Thoracic aorta endothelial cell (primary cell): ENCODE results near the gene DEDD. TPM values are rescaled to one million over a fixed set of nuclear protein-coding genes. Genes with fewer than 3 reads are reported as not detected.

ENCODE experiments used
- small RNA-seq: library from RNA; depleted of rRNA; stranded (forward); fragments of <200 nt; gene quantifications from one replicate; pipeline ENCODE3, GENCODE V24; 2012
- total RNA-seq: library from RNA; depleted of rRNA; stranded (reverse); fragments of >200 nt; gene quantifications from 2 replicates; pipeline ENCODE4 v1.2.3, GENCODE V29; 2012

The DEDD gene, protein sequence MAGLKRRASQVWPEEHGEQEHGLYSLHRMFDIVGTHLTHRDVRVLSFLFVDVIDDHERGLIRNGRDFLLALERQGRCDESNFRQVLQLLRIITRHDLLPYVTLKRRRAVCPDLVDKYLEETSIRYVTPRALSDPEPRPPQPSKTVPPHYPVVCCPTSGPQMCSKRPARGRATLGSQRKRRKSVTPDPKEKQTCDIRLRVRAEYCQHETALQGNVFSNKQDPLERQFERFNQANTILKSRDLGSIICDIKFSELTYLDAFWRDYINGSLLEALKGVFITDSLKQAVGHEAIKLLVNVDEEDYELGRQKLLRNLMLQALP
- 28.6 and 31.4 TPM in 2 replicates for total RNA-seq

DNA sequence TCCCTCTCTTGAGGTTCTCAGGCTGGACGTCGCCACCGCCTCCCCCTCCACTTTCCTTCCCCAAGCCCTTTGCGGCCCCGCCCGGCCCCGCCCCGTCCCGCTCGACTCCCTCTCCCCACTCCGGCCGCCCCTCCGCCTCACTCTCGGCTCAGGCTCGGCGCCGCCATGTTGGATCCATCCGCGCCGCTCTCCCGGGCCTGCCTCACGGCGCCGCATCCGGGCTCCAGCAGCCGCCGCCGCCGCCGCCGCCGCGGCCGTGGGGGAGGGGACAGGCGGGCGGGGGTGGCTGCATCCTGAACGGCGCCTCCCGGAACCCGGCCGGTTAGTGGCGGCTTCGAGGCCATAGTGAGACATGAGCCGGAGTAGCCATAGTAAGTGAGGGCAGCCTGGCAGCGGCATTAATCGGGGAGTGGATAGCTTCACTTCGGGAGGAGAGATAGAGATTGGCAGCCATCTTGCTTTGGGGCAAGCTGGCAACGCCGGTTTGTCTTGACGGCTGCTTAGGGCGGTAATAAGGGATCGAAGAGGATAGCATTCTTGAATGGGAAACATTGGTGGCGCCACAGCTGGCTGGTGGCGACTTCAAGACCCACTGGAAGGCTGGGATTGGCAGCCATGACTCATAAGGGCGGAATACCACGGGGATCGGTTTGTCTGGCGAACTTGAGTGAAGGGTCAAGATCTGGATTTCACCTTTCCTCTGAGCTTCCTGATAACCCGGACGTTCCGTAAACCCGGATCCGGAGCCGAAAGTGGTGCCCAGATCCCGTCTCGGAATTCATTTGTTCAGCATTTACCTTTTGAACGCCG lies at the start of gene DEDD:
TSS of gene DEDD (minus strand) at position 258 of the 810 bp plus-strand sequence. CDS start 8,205 bp downstream, outside the sequence.

DNA sequence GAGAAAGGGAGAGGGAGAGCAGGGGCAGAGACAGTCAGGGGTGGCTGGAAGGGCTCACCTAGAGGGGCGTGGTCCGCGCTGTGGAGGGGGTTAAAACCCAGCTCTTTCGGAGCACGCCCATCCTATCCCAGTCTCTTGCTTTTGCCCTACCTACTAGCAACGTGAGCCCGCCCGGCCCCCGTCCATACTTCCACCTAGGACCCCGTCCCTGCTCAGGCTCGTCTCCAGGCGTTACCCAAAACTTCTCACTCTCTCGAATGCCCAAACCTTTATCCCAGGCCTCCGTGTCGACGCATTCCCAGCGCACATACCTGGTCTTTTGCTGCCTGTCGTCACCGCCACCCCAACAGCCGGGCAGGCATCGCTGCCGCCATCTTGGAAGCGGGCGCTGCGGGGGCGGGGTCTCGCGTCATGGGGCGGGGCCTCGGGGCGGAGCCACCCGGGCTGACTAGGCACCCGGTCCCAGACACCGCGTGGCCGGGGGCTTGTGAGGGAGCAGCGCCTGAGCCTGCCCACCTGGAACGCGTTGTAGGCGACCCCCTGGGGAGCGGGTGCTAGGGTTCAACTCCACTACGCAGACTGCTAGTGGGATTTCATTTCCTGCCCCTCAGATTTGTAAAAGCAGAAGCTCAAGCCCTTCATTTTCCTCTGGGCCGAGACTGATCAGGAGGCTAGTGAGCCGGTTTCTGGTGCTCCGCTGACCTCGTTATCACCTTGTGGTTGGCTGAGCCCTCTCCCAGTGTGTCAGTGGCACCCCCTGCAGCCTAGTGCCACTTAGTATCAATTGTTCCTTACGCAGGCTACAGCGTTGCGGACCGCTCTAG lies 44.9 kb upstream of the DEDD start, which contains the start of gene B4GALT3:
TSS of gene B4GALT3 (minus strand) at position 396 of the 824 bp plus-strand sequence. CDS start 1,447 bp downstream, outside the sequence.

DNA sequence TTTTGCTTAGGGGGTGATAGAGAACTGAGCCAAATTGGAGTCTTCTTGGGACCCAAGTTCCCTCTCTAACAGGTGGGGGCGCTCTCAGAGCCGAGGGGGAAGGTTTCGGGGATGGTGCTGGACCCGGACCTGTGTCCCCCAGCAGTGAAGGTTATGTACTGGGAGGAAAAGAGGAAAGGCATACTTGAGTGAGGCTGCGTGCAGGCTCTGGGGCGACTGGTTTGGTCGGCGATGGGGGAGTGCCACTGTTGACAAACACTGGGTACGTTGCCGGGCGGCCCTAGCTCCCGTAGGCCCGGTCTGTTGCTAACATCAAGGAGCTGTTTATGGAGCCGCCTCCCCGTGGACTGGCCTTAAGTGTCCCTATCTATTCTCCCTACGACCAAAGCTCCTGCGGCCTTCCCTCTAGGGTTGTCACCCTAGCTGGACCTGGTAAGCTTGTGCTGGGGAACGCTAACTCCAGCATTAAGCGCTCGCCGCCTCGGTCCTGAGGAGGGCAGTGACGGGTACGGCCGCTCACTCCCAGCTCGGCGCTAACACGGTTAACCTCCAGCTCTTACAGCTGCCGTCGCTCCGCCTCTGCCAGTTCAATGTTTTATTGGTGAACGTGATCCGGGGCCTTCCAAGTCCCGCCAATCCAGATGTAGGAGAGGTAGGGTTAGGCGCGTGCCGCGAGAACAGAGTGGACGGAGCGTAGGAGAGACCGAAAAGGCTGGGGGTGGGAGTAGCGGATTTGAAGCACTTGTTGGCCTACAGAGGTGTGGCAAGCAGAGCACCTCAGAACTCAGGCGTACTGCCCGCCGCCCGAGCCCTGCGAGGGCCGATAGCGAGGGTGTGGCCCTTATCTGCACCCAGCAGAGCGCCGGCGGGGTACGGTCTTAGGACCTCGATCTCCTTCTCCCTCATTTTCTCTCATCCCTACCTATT lies 33.5 kb upstream of the DEDD start, which contains the start of gene PPOX:
TSS of gene PPOX (plus strand) at position 685 of the 927 bp plus-strand sequence. CDS start 422 bp downstream, outside the sequence.

DNA sequence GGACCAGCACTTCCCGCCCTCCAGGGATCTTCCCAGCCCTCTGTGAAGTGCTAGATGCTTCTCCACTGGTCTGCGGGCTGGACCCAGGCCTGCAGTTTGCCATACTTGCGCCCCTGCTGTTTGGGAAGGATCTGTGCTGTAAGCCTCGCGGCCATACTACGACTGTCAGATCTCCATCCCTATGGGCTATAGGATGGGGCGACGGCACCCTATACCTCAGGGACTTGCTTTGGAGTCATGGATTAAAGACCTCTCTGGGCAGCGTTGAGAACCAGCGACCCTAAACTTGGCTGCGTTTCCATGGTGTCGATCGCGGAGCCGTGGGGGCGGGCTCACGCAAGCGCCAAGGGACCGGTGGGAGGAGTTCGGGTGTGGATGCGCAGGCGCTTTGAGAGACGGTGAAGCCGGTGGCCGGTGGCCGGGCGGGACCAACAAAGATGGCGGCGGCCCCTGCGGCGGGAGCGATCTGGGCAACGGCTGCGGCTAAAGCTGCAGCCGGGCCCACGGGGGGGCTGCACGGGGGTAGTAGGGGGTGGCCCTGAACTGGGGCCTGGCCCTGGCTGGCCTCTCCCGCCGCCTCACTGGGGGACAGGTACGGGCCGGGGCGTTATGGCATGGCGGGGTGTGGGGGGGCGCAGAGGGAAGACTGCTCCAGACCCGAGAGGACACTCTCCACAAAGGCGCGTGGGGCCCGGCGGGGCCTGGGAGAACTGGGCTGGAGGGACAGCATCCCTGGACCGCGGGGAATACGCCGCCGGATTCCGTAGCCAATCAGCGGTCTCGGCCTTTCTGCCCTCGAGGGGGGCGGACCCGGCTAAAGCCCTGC lies 26.8 kb upstream of the DEDD start, which contains the start of gene USP21:
TSS of gene USP21 (plus strand) at position 414 of the 826 bp plus-strand sequence. CDS start 1,141 bp downstream, outside the sequence.

DNA sequence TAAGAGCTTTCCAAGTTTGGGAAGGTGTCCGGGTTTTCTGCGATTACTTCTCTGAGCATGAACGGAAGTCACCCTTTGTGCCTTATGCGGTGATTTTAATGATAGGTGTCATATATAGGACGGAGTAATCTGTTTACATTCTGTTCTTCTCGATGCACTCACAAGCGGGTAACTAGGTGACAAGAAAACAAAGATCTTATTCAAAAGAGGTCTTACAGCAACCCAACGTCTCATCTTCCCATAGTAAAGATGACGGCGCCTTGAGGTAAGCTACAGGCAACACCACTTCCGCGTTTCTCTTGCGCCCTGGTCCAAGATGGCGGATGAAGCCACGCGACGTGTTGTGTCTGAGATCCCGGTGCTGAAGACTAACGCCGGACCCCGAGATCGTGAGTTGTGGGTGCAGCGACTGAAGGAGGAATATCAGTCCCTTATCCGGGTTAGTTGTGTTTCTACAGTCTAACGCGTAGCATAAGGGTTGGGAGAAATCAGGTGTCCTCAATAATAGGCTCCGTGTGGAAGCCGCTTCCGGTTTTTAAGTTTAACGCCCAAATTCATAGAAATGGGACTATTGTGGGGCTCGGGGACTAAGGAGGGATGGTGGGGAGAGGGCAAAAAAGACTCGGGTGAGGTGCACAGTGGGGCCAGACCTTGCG lies 21.3 kb upstream of the DEDD start, which contains the start of gene UFC1:
TSS of gene UFC1 (plus strand) at position 297 of the 656 bp plus-strand sequence. CDS start at position 317, 20 bp downstream.

DNA sequence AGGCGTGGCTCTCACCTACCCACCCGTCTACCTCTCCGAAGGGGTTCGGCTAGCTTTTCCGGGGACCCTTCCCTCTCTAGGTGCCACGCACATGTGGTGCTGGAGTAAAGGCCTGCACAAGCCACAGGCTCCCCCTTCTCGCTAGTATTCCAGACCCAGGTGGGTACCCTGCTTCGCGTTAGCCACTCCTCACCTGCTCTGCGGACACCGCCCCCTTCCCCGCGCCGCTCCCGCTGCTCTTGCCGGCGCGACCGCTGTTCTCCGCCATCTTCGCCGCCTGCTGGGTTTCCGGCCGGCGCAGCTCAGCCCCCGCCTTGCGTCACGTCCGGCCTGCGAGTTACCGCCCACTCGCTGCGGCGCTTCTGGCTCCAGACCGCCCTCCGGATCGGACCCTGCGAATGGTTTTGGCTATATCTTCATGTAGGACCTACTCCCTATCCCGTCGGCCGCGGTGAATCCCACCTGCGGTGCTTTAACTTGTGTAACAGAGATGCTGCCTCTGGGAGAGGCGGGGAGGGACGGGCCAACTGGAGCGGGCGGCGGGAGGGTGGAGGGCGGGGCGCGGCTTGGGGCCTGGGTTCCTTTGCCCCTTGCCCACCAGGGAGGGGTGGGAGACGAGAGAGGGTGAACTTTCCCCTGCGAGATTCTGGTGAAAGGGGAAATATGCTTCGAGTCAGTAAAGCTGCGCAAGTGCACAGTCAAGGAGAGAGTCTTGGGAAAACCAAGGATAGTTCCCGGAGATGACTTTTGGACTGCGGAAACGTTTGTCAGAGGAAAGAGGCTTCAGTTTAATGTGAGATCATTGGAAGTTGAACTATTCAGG lies 14.5 kb downstream of the DEDD start, which contains the start of the genes NIT1 and PFDN2:
TSS of gene NIT1 (plus strand) at position 347 of the 823 bp plus-strand sequence. CDS start at position 419, 72 bp downstream.
TSS of gene PFDN2 (minus strand) at position 279 of the 823 bp plus-strand sequence. CDS start at position 268, 11 bp downstream.

DNA sequence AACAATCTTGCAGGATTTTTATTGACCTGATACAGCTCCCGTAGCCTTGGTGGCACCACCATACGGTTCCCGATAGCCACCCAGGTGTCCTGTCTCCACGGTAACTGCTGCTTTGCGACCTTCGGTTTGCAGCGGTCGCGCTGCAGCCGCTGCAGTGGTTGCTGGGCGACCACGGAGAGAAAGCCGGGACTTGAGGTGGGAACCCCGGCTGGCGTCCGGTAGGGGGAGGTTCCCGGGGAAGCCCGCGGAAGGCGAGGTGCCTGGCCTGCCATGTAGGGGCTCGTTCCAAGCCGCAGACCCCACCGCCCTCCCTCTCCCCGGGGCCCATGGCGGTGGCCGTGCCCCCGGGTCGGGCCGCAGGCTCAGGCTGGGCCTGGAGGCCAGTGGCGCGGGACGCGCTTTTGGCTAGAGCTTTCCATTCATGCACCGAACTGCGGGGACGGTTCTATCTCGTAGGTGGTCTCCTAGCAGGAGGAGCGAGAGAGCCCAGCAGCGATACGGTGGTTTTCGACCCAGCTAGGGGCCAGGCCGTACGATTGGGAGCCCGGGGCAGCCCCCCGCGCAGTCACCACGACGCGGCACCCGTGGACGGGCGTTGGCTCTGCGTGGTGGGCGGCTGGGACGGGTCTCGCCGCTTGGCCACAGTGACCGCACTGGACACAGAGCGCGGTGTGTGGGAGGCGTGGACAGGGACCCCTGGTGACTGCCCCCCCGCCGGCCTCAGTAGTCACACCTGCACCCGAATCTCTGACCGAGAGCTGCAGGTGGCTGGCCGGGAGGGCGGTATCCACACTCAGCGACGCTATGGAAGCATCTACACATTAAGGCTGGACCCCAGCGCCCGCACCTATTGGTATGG lies 34.0 kb downstream of the DEDD start, which contains the start of gene KLHDC9:
TSS of gene KLHDC9 (plus strand) at position 152 of the 859 bp plus-strand sequence. CDS start at position 327, 175 bp downstream.

DNA sequence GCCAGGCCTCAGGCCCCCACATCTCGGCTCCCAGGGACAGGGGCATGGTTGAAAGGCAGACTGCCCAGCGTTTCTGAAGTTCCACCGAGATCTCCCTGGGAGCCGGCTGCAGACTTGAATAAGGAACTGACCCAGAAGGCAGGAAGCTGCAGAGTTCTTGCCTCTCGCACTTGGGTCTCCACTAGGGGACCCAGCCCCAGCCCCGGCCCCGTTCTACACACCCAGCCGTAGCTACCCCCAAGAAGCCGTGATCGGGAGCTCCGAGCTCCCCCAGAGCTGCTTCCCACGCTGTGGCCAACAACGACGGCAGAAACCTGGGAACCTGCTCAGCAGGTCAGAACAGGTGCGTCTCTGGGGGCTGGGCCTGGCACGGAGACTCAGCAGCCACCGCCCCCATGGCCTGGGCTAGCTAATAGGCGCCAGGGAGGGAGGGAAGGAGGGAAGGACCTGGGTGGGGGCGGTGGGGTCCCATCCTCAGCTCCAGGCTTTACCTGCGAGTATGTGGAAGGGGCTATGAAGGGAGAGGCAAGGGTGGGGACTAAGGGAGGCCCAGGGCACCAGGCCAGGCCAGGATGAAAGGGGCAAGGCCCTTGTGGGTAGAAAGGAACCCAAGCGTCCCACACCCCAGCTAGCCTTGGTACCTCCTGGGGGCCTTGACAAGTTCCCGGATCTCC lies 43.1 kb downstream of the DEDD start, which contains the start of gene NECTIN4:
TSS of gene NECTIN4 (minus strand) at position 308 of the 674 bp plus-strand sequence. CDS start at position 46, 262 bp downstream.

Small RNA genes lying within 50 kb of the gene (small RNA-seq; reads per million reads assigned to genes)
- gene RF01225 = not detected

Other genes starting within 250 kb of the DEDD start
- not detected in 2 replicates for gene ITLN1, start 247.5 kb downstream of the DEDD start, total RNA-seq
- 0.27 TPM in 1 of 2 replicates, not detected in the other for gene ITLN2, start 177.9 kb downstream of the DEDD start, total RNA-seq
- 110 and 113 TPM in 2 replicates for gene F11R, start 111.5 kb downstream of the DEDD start, total RNA-seq
- gene TSTD1, start 93.7 kb downstream of the DEDD start, total RNA-seq = 7.4 and 50.5 TPM in 2 replicates
- 53.0 and 54.7 TPM in 2 replicates for gene USF1, start 86.7 kb downstream of the DEDD start, total RNA-seq
- gene ARHGAP30, start 62.8 kb downstream of the DEDD start, total RNA-seq = not detected in 2 replicates
- 0.14 and 0.40 TPM in 2 replicates for gene NECTIN4, start 43.1 kb downstream of the DEDD start, total RNA-seq
- gene KLHDC9, start 34.3 kb downstream of the DEDD start, total RNA-seq = 0.79 and 0.80 TPM in 2 replicates
- 54.3 and 55.2 TPM in 2 replicates for gene PFDN2, start 14.6 kb downstream of the DEDD start, total RNA-seq
- 17.6 and 18.9 TPM in 2 replicates for gene NIT1, start 14.6 kb downstream of the DEDD start, total RNA-seq
- 95.0 and 102 TPM in 2 replicates for gene UFC1, start 21.3 kb upstream of the DEDD start, total RNA-seq
- gene USP21, start 26.8 kb upstream of the DEDD start, total RNA-seq = 8.1 and 9.5 TPM in 2 replicates
- 11.6 and 16.4 TPM in 2 replicates for gene PPOX, start 33.8 kb upstream of the DEDD start, total RNA-seq
- 25.7 and 31.5 TPM in 2 replicates for gene B4GALT3, start 44.8 kb upstream of the DEDD start, total RNA-seq
- gene ADAMTS4, start 66.4 kb upstream of the DEDD start, total RNA-seq = 35.9 and 90.2 TPM in 2 replicates
- gene NDUFS2, start 69.7 kb upstream of the DEDD start, total RNA-seq = 109 and 111 TPM in 2 replicates
- gene FCER1G, start 82.6 kb upstream of the DEDD start, total RNA-seq = not detected in 2 replicates
- gene APOA2, start 91.0 kb upstream of the DEDD start, total RNA-seq = not detected in 2 replicates
- 12.6 and 14.9 TPM in 2 replicates for gene TOMM40L, start 93.4 kb upstream of the DEDD start, total RNA-seq
- not detected in 2 replicates for gene NR1I3, start 105.5 kb upstream of the DEDD start, total RNA-seq
- gene PCP4L1, start 126.1 kb upstream of the DEDD start, total RNA-seq = not detected in 2 replicates
- gene MPZ, start 177.3 kb upstream of the DEDD start, total RNA-seq = 1.2 and 1.3 TPM in 2 replicates
- gene SDHC, start 181.7 kb upstream of the DEDD start, total RNA-seq = 33.9 and 45.9 TPM in 2 replicates
- not detected in 2 replicates for gene CFAP126, start 235.2 kb upstream of the DEDD start, total RNA-seq